Loucy (cell line): ENCODE measurements around the gene ZFYVE21.

Experiments used
- EZH2phosphoT487 ChIP-seq: fragments of 200-600 bp; IDR thresholded peaks from 2 replicates; pipeline ENCODE4 v1.6.1; 2018; ENCODE audit warnings: antibody characterized with exemption, mild to moderate bottlenecking, moderate library complexity, borderline replicate concordance
- TF ChIP-seq, protein P1 (sequence below): fragments of 200-600 bp; sonication (generic); conservative IDR thresholded peaks from 2 replicates; pipeline ENCODE4 v1.5.1; 2014; ENCODE audit warnings: mild to moderate bottlenecking, antibody characterized with exemption, low read length

GRCh38 chr14:103744621-103745395 is 29.2 kb downstream of the ZFYVE21 start:
- TF ChIP-seq, protein P1, sequence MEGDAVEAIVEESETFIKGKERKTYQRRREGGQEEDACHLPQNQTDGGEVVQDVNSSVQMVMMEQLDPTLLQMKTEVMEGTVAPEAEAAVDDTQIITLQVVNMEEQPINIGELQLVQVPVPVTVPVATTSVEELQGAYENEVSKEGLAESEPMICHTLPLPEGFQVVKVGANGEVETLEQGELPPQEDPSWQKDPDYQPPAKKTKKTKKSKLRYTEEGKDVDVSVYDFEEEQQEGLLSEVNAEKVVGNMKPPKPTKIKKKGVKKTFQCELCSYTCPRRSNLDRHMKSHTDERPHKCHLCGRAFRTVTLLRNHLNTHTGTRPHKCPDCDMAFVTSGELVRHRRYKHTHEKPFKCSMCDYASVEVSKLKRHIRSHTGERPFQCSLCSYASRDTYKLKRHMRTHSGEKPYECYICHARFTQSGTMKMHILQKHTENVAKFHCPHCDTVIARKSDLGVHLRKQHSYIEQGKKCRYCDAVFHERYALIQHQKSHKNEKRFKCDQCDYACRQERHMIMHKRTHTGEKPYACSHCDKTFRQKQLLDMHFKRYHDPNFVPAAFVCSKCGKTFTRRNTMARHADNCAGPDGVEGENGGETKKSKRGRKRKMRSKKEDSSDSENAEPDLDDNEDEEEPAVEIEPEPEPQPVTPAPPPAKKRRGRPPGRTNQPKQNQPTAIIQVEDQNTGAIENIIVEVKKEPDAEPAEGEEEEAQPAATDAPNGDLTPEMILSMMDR = no peak
- TF ChIP-seq EZH2phosphoT487 = no peak
